ELR (cell line): ENCODE measurements around the gene PRKCB.
"Not testable (repeated sequence)": the region's sequence is repeated elsewhere in the genome, so short reads cannot be mapped to it uniquely, and the experiment has no call there.

Experiments used
- DNase-seq: peaks from one replicate; pipeline ENCODE4 v3.0.0-alpha.2; 2015; ENCODE audit warnings: low read depth

PRKCB gene

GRCh38 chr16:24178496-24178895 is 342.7 kb downstream of the PRKCB start:
- DNase-seq: no peak

- DNase-seq: no peak
These were observed 344.7 kb downstream of the PRKCB start for GRCh38 chr16:24180451-24180850.

- no peak for DNase-seq
These were observed 352.3 kb downstream of the PRKCB start for GRCh38 chr16:24188021-24188542.

GRCh38 chr16:24188751-24189318 is 353.1 kb downstream of the PRKCB start:
- DNase-seq: no peak

- no peak for DNase-seq
These were observed 354.2 kb downstream of the PRKCB start for GRCh38 chr16:24189941-24190340.

- no peak for DNase-seq
These were observed 356.2 kb downstream of the PRKCB start for GRCh38 chr16:24191876-24192402.

GRCh38 chr16:24195221-24195620 is 359.4 kb downstream of the PRKCB start:
- no peak for DNase-seq

GRCh38 chr16:24198807-24199533 is 363.2 kb downstream of the PRKCB start:
- DNase-seq: no peak

GRCh38 chr16:24203675-24204074 is 367.9 kb downstream of the PRKCB start:
- DNase-seq: no peak

- no peak for DNase-seq
These were observed 368.4 kb downstream of the PRKCB start for GRCh38 chr16:24204150-24204665.

- DNase-seq: no peak
These were observed 371.1 kb downstream of the PRKCB start for GRCh38 chr16:24206926-24207325.

GRCh38 chr16:24208710-24209109 is 372.9 kb downstream of the PRKCB start:
- DNase-seq: no peak

- no peak for DNase-seq
These were observed 379.2 kb downstream of the PRKCB start for GRCh38 chr16:24214992-24215391.

GRCh38 chr16:24216961-24217360 is 381.2 kb downstream of the PRKCB start:
- no peak for DNase-seq

GRCh38 chr16:24217461-24217860 is 381.7 kb downstream of the PRKCB start:
- no peak for DNase-seq

GRCh38 chr16:24218299-24218698 is 382.5 kb downstream of the PRKCB start:
- DNase-seq: no peak

GRCh38 chr16:24221219-24221618 is 385.4 kb downstream of the PRKCB start:
- DNase-seq: no peak

GRCh38 chr16:24228514-24228913 is 392.7 kb downstream of the PRKCB start:
- DNase-seq: no peak

GRCh38 chr16:24232936-24233335 is 397.2 kb downstream of the PRKCB start:
- DNase-seq: no peak

GRCh38 chr16:24234737-24235136 is 399.0 kb downstream of the PRKCB start:
- DNase-seq: peak; percentile 2

- DNase-seq: no peak
These were observed 400.0 kb downstream of the PRKCB start for GRCh38 chr16:24235806-24236205.

GRCh38 chr16:24238846-24239245 is 403.1 kb downstream of the PRKCB start:
- not testable (repeated sequence) for DNase-seq

- no peak for DNase-seq
These were observed 411.3 kb downstream of the PRKCB start for GRCh38 chr16:24246911-24247607.
